DMS 273 (cell line): ENCODE results near the gene IMMP2L.
A peak's percentile ranks its signal among the peaks of the same experiment; 100 is the strongest.

Experiments used
- DNase-seq: peaks from one replicate; lab custom pipeline; 2025; ENCODE audit not compliant: unreplicated experiment; lab: John Stamatoyannopoulos, UW

The IMMP2L gene

GRCh38 chr7:111010798-111011197 is 551.5 kb downstream of the IMMP2L start:
- DNase-seq, result no peak

- DNase-seq, result no peak
These were observed 552.7 kb downstream of the IMMP2L start for GRCh38 chr7:111009526-111010040.

GRCh38 chr7:111006691-111007090 is 555.6 kb downstream of the IMMP2L start:
- no peak for DNase-seq

GRCh38 chr7:111006040-111006439 is 556.3 kb downstream of the IMMP2L start:
- DNase-seq, result no peak

GRCh38 chr7:111005445-111005844 is 556.8 kb downstream of the IMMP2L start:
- no peak for DNase-seq

GRCh38 chr7:111004310-111004901 is 557.9 kb downstream of the IMMP2L start:
- no peak for DNase-seq

- no peak for DNase-seq
These were observed 558.4 kb downstream of the IMMP2L start for GRCh38 chr7:111003883-111004282.

- no peak for DNase-seq
These were observed 568.0 kb downstream of the IMMP2L start for GRCh38 chr7:110994028-110994967.

GRCh38 chr7:110988890-110989501 is 573.3 kb downstream of the IMMP2L start:
- no peak for DNase-seq

- DNase-seq, result no peak
These were observed 573.9 kb downstream of the IMMP2L start for GRCh38 chr7:110988348-110988747.

- no peak for DNase-seq
These were observed 575.1 kb downstream of the IMMP2L start for GRCh38 chr7:110987127-110987693.

- DNase-seq, result no peak
These were observed 578.4 kb downstream of the IMMP2L start for GRCh38 chr7:110983822-110984456.

GRCh38 chr7:110977127-110977737 is 585.1 kb downstream of the IMMP2L start:
- no peak for DNase-seq

GRCh38 chr7:110975486-110975885 is 586.8 kb downstream of the IMMP2L start:
- no peak for DNase-seq

GRCh38 chr7:110974441-110974840 is 587.9 kb downstream of the IMMP2L start:
- peak; percentile 86 for DNase-seq

- DNase-seq, result peak; percentile 24
These were observed 588.9 kb downstream of the IMMP2L start for GRCh38 chr7:110973196-110973990.

GRCh38 chr7:110964775-110965174 is 597.5 kb downstream of the IMMP2L start:
- DNase-seq, result no peak

- no peak for DNase-seq
These were observed 599.5 kb downstream of the IMMP2L start for GRCh38 chr7:110962826-110963225.

- no peak for DNase-seq
These were observed 599.9 kb downstream of the IMMP2L start for GRCh38 chr7:110962374-110962773.

- DNase-seq, result no peak
These were observed 601.5 kb downstream of the IMMP2L start for GRCh38 chr7:110960811-110961210.
